Measurements from ENCODE around the gene KLK11.

DNA sequence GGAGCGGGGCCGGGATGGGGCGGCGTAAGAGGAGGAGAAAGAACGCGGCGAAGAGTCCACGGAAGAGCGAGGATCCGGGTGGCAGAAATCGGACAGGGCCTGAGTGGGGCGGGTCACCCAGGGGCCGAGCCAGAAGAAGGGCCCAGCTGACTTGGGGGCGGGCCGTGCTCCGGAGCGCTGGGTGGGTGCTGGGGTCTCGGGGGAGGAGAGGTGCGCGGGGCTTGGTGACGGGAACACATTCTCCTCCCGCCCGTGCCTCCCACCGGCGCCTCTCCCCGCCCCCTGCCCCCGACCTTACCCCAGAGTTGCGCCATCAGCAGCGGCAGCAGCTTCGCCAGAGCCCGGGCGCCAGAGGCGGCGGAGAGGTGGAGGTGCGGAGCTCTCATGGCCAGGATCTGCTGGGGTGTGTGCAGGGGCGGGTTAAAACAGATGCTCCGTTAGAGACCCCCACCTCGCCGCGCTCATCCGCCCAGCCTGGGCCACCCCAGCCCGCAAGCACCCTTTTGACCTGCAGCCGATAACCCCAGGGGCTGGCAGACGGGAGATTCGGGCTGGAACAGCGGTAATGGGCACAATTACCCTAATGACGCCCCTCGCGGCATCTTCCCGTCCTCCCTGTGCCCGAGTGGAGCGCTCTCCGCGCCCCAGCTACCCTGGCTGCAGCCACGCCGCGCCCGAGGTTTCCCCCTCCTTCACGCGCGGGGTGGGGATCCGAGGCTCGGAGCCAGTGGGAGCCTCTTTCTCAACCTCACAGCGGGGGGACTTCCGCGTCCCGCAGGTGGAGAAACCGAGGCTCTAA lies 7.5 kb downstream of the KLK11 start:
- TF ChIP-seq POLR2A (IDR thresholded peaks at IDR 0.05) (no peak), POLR2AphosphoS5 (IDR thresholded peaks at IDR 0.05) (no peak)
- TF ChIP-seq, protein P1, sequence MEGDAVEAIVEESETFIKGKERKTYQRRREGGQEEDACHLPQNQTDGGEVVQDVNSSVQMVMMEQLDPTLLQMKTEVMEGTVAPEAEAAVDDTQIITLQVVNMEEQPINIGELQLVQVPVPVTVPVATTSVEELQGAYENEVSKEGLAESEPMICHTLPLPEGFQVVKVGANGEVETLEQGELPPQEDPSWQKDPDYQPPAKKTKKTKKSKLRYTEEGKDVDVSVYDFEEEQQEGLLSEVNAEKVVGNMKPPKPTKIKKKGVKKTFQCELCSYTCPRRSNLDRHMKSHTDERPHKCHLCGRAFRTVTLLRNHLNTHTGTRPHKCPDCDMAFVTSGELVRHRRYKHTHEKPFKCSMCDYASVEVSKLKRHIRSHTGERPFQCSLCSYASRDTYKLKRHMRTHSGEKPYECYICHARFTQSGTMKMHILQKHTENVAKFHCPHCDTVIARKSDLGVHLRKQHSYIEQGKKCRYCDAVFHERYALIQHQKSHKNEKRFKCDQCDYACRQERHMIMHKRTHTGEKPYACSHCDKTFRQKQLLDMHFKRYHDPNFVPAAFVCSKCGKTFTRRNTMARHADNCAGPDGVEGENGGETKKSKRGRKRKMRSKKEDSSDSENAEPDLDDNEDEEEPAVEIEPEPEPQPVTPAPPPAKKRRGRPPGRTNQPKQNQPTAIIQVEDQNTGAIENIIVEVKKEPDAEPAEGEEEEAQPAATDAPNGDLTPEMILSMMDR (IDR thresholded peaks at IDR 0.05) = no peak

Measured in sigmoid colon (tissue), 4 donors.